Tibial nerve (tissue), 4 donors: ENCODE results near the gene KCNH2. TPM values are rescaled to one million over a fixed set of nuclear protein-coding genes. Genes with fewer than 3 reads are reported as not detected.

Source experiments
- DNase-seq, 2 donors: peaks; one replicate each; pipeline ENCODE4 v3.0.0-alpha.2; 2019; ENCODE audit warnings: low spot score in 2 of 2
- H3K27ac ChIP-seq, 4 donors: fragments of 200-600 bp; sonication (generic) in 3 of 4; one replicate each; pipeline ENCODE4 v1.5.1; 2017 to 2019; ENCODE audit warnings: mild to moderate bottlenecking in 1 of 4
- H3K27me3 ChIP-seq, 2 donors: fragments of 200-600 bp; sonication (generic) in 1 of 2; one replicate each; pipeline versions ENCODE4 v1.5.1 to v1.6.0; 2017 to 2019
- H3K36me3 ChIP-seq, 3 donors: fragments of 200-600 bp; sonication (generic); one replicate each; pipeline ENCODE4 v1.5.1; 2018 to 2019
- H3K4me1 ChIP-seq, 4 donors: fragments of 200-600 bp; sonication (generic) in 3 of 4; one replicate each; pipeline ENCODE4 v1.5.1; 2017 to 2019
- H3K4me3 ChIP-seq, 4 donors: fragments of 200-600 bp; sonication (generic) in 3 of 4; one replicate each; pipeline ENCODE4 v1.5.1; 2017 to 2019; ENCODE audit warnings: mild to moderate bottlenecking in 1 of 4, moderate library complexity in 1 of 4
- H3K9me3 ChIP-seq, 4 donors: fragments of 200-600 bp; sonication (generic) in 3 of 4; one replicate each; pipeline ENCODE4 v1.5.1; 2017 to 2019
- EP300 ChIP-seq, 2 donors: sonication (generic); formaldehyde crosslinking; IDR thresholded peaks; one replicate each; pipeline ENCODE4 v1.6.1; 2017; ENCODE audit warnings: antibody characterized with exemption in 2 of 2, mild to moderate bottlenecking in 1 of 2
- POLR2A ChIP-seq, 2 donors: fragments of 450-650 bp; IDR thresholded peaks; one replicate each; pipeline ENCODE4 v1.6.1; 2017; ENCODE audit warnings: antibody characterized with exemption in 2 of 2, mild to moderate bottlenecking in 2 of 2, moderate library complexity in 2 of 2
- WGBS, 2 donors: methylation state at CpG; one replicate each; pipeline ENCODE4 v1.1.5; 2018; 5-methylcytosine and 5-hydroxymethylcytosine counted together
- total RNA-seq, 4 donors: library from RNA; depleted of rRNA; stranded (reverse); fragments of >200 nt; gene quantifications; one replicate each; pipeline ENCODE4 v1.1.0, GENCODE V29; 2016
- TF ChIP-seq, protein P1 (sequence below), 5 experiments: fragments of 200-600 bp in 3 of 5; fragments of 450-650 bp in 2 of 5; sonication (generic) in 3 of 5; IDR thresholded peaks; one replicate each; pipeline ENCODE4 v1.5.1; 2016 to 2019; ENCODE audit warnings: antibody characterized with exemption in 5 of 5, mild to moderate bottlenecking in 3 of 5, moderate library complexity in 2 of 5

Gene KCNH2
- total RNA-seq, 4 donors from 2014 or later = 1.5 to 9.0 (median 2.4) TPM

DNA sequence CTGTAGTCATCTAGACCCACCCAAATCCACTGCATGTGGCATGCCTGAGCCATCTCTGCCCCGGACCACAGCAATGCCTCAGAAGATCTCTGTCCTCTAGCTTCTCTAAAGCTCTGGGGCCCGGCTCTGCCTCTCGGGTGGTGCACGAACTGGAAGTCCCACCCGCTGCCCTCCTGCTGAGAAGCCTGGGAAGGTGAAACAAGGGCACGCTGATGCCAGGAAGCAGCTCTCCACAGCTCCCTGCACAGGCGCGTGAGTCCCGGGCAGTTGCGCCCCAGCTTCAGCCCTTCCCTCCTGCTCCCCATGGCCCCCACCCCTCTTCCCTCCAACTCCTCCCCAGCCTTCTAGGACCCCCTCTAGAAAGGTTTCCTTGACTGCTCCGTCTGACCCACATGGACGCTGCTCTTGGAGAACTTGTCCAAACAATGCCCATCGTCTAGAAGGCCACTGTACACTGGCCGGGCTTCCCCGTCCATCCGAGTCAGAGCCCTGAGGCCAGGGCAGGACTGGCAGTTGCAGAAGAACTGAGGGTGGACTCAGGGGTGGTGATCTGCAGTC lies 12.8 kb downstream of the KCNH2 start:
- no peak overlapping the region for H3K4me3 ChIP-seq
- TF ChIP-seq, protein P1, sequence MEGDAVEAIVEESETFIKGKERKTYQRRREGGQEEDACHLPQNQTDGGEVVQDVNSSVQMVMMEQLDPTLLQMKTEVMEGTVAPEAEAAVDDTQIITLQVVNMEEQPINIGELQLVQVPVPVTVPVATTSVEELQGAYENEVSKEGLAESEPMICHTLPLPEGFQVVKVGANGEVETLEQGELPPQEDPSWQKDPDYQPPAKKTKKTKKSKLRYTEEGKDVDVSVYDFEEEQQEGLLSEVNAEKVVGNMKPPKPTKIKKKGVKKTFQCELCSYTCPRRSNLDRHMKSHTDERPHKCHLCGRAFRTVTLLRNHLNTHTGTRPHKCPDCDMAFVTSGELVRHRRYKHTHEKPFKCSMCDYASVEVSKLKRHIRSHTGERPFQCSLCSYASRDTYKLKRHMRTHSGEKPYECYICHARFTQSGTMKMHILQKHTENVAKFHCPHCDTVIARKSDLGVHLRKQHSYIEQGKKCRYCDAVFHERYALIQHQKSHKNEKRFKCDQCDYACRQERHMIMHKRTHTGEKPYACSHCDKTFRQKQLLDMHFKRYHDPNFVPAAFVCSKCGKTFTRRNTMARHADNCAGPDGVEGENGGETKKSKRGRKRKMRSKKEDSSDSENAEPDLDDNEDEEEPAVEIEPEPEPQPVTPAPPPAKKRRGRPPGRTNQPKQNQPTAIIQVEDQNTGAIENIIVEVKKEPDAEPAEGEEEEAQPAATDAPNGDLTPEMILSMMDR (IDR thresholded peaks at IDR 0.05) = no peak
- no peak for TF ChIP-seq POLR2A (IDR thresholded peaks at IDR 0.05)
- 79 to 81% methylated on average over 16 of the region's 16 CpGs for WGBS, 2 donors
- no peak for DNase-seq
- H3K4me1 ChIP-seq = peaks cover 0 to 12% (median 6%) of the 10 kb centered on the region in 4 donors
- no peak overlapping the region for H3K27ac ChIP-seq
- H3K27me3 ChIP-seq = peaks cover 0 to 42% of the 10 kb centered on the region in 2 donors
- H3K9me3 ChIP-seq = no peaks in the 10 kb centered on the region
- H3K36me3 ChIP-seq = no peaks in the 10 kb centered on the region

DNA sequence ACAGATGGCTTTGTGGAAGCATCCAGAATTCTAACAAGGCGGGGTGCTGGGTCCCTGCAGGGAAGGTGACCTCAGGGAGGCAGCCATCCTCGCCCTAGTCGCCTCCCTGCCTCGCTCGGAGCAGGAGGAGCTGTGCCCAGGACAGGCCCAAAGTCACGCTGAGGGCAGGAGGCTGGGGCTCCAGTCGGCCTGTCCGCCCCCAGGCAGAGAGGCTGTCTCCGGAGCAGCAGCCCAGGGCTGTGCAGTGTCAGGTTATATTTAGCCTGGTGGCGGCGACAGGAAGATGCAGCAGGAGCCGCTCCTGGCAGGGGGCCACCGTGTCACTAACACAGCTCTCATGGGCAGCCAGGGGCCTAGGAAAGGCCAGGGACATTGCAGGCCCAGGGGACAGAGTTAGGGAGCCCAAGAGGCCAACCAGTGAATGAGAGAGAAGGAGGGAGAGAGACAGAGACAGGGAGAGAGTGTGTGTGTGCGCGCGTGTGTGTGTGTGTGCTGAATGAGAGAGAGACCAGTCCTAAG lies 13.5 kb downstream of the KCNH2 start:
- Histone ChIP-seq H3K4me3 (no peak overlapping the region), H3K27ac (no peak overlapping the region), H3K36me3 (no peaks in the 10 kb centered on the region), H3K9me3 (no peaks in the 10 kb centered on the region), H3K4me1 (peaks cover 0 to 12% (median 6%) of the 10 kb centered on the region in 4 donors), H3K27me3 (peaks cover 0 to 45% of the 10 kb centered on the region in 2 donors)
- no peak for DNase-seq
- TF ChIP-seq, protein P1 (IDR thresholded peaks at IDR 0.05) = no peak
- TF ChIP-seq POLR2A (IDR thresholded peaks at IDR 0.05) (no peak), EP300 (IDR thresholded peaks at IDR 0.05) (no peak)
- WGBS, 2 donors = 53 to 54% methylated on average over 14 to 15 of the region's 16 CpGs

DNA sequence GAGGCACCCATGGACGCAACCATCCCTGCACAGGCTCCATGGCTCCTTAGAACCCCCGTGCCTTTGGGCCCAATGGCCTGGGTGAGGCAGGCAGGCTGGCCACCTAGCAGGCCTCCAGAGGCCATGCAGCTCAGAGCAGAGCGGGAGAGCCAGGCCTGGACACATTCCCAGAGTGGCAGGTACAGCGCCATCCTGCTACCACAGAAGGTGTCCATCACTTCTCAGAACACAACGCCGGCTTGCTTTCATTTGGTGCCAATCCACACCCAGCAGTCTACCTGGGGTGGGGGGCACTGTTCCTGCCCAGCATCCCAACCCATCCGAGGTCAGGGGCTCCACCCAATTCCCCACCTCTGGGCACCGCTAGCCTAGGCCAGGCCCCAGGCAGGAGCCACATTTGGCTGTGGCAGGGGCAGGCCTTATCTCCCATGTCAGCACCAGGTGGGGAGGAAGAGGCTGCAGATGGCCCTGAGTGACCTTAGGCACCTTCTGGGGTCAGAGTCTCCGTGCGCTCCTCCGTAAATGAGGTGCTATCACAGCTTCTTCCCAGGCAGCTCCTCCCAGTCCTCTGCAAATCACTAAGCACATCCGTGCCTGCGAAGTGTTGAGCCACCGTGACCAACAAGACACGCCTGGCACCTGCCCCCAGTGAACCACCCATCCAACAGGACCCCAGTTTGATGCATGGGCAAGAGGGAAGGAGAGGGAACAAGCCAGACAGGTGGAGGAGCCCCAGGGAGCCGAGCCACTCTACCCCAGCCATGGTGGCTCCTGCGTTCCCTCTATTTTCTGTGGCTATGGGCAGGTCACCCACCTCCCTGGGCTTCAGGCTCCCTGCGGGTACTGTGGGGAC lies 14.2 kb downstream of the KCNH2 start:
- Histone ChIP-seq H3K27me3 (peaks cover 0 to 52% of the 10 kb centered on the region in 2 donors), H3K4me1 (peaks cover 0 to 12% (median 6%) of the 10 kb centered on the region in 4 donors), H3K4me3 (no peak overlapping the region), H3K36me3 (no peaks in the 10 kb centered on the region), H3K27ac (no peak overlapping the region), H3K9me3 (no peaks in the 10 kb centered on the region)
- TF ChIP-seq POLR2A (IDR thresholded peaks at IDR 0.05) (no peak), EP300 (IDR thresholded peaks at IDR 0.05) (no peak)
- TF ChIP-seq, protein P1 (IDR thresholded peaks at IDR 0.05) = no peak
- no peak for DNase-seq
- 93 to 97% methylated on average over 12 to 17 of the region's 18 CpGs for WGBS, 2 donors

DNA sequence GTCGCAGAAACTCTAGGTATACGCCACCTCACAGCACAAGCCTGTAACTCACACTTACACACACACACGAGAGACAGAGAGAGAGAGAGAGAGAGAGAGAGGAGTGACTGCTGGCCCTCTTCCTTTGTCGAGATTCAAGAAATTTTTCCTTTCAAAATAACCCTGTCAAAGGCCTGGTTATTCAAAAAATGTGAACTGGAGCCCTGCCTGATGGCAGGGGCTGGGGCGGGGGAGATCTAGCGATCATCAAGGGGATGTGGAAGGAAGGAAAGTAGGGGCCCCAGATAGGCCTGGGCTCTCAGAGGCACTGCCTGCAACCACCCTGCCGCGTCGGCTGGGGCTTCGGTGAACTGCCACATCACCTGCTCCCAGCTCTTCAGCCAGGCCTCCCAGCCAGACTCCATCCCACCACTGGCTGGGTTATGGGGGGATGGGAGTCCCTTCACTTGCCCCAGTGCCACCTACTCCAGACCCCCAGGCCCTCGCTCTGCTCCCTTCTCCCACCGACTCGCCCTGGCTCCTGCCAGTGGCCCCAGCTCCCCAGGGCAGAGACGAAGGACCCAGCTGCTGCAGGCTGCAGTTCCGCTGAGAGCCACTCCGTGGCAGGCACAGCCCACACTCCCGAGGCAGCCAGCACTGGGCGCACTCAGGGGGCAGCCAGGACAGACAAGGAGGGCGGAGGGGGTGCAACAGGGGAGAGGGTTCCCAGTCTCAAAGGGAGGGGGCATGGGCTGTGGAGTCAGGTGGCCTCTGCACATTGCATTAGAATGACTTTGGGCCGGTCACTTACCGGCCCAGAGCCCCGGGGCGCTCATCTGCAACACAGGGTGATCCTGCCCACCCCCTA lies 15.3 kb downstream of the KCNH2 start:
- no peak for DNase-seq
- peaks cover 0 to 52% of the 10 kb centered on the region in 2 donors for H3K27me3 ChIP-seq
- peak overlapping the region in 2 of 4 donors; percentile 37 to 42 for H3K27ac ChIP-seq
- H3K4me1 ChIP-seq = peaks cover 0 to 16% (median 6%) of the 10 kb centered on the region in 4 donors
- no peak overlapping the region for H3K4me3 ChIP-seq
- 31 to 32% methylated on average over 21 to 23 of the region's 23 CpGs for WGBS, 2 donors
- TF ChIP-seq, protein P1 (IDR thresholded peaks at IDR 0.05) = peak; percentile 86 to 92 (median 90)
- TF ChIP-seq POLR2A (IDR thresholded peaks at IDR 0.05) (no peak), EP300 (IDR thresholded peaks at IDR 0.05) (no peak)
- H3K9me3 ChIP-seq = no peaks in the 10 kb centered on the region
- no peaks in the 10 kb centered on the region for H3K36me3 ChIP-seq
